ENCODE results near the gene PCDHGA6.
"Not testable (repeated sequence)": the region's sequence is repeated elsewhere in the genome, so short reads cannot be mapped to it uniquely, and the experiment has no call there.

The PCDHGA6 gene

DNA sequence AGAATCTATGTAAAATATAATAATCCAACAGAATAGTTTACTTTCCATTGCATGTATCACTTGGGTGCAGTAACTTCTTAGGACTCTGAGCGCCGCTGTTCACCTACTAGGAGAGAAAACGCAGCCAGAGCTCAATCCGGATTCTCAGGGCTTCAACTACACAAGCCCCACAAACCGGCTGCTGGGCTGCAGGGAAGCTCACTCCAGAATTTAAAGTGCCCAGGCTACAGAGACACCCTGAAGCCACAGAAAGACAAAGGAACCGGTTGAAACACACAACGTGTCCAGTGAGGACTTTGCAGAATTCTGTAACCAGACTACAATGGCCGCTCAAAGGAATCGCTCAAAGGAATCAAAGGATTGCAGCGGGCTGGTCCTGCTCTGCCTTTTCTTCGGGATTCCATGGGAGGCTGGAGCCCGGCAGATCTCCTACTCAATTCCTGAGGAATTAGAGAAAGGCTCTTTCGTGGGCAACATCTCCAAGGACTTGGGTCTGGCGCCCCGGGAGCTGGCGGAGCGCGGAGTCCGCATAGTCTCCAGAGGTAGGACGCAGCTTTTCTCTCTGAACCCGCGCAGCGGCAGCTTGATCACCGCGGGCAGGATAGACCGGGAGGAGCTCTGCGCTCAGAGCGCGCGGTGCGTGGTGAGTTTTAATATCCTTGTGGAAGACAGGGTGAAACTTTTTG is 39.3 kb downstream of the PCDHGA6 start, which contains the start of gene PCDHGA10:
Gene PCDHGA10 (plus strand): TSS at position 134 of the 686 bp plus-strand sequence. CDS start 189 bp downstream, at position 323.
- Histone ChIP-seq H3K36me3 (ENCODE audit: insufficient read depth) (no peaks in the 10 kb centered on the region), H3K27ac (no peak within 1 kb of the TSS), H4K20me1 (ENCODE audit: insufficient read depth) (no peaks in the 10 kb centered on the region), H3K4me2 (no peak within 1 kb of the TSS), H3K4me1 (ENCODE audit: low read depth, poor library complexity, severe bottlenecking) (no peaks in the 10 kb centered on the region), H2AFZ (ENCODE audit: low read depth) (no peak within 1 kb of the TSS), H3K27me3 (ENCODE audit: insufficient read depth, low read depth) (no peaks in the 10 kb centered on the region), H3K9ac (no peak within 1 kb of the TSS), H3K79me2 (ENCODE audit: insufficient read depth, low read depth) (no peaks in the 10 kb centered on the region), H3K4me3 (IDR thresholded peaks at IDR 0.05; ENCODE audit: insufficient read depth, low read depth, low read length) (no peak within 1 kb of the TSS)
- TF ChIP-seq, protein P1, sequence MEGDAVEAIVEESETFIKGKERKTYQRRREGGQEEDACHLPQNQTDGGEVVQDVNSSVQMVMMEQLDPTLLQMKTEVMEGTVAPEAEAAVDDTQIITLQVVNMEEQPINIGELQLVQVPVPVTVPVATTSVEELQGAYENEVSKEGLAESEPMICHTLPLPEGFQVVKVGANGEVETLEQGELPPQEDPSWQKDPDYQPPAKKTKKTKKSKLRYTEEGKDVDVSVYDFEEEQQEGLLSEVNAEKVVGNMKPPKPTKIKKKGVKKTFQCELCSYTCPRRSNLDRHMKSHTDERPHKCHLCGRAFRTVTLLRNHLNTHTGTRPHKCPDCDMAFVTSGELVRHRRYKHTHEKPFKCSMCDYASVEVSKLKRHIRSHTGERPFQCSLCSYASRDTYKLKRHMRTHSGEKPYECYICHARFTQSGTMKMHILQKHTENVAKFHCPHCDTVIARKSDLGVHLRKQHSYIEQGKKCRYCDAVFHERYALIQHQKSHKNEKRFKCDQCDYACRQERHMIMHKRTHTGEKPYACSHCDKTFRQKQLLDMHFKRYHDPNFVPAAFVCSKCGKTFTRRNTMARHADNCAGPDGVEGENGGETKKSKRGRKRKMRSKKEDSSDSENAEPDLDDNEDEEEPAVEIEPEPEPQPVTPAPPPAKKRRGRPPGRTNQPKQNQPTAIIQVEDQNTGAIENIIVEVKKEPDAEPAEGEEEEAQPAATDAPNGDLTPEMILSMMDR (conservative IDR thresholded peaks at IDR 0.05; ENCODE audit: low read depth, low read length) = no peak

DNA sequence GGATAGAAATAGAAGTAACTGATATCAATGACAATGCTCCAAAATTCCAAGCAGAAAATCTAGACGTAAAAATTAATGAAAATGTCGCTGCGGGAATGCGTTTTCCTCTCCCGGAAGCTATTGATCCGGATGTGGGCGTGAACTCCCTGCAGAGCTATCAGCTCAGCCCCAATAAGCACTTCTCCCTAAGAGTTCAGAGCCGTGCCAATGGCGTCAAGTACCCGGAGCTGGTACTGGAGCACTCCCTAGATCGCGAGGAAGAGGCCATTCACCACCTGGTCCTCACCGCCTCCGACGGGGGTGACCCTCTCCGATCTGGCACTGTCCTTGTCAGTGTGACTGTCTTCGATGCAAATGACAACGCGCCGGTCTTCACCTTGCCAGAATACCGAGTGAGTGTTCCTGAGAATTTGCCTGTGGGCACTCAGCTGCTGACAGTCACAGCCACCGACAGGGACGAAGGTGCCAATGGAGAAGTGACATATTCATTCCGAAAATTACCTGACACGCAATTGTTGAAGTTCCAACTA is 39.9 kb downstream of the PCDHGA6 start:
- H3K4me3 ChIP-seq (IDR thresholded peaks at IDR 0.05; ENCODE audit: insufficient read depth, low read depth, low read length) = no peak overlapping the region
- no peak overlapping the region for H3K4me2 ChIP-seq

DNA sequence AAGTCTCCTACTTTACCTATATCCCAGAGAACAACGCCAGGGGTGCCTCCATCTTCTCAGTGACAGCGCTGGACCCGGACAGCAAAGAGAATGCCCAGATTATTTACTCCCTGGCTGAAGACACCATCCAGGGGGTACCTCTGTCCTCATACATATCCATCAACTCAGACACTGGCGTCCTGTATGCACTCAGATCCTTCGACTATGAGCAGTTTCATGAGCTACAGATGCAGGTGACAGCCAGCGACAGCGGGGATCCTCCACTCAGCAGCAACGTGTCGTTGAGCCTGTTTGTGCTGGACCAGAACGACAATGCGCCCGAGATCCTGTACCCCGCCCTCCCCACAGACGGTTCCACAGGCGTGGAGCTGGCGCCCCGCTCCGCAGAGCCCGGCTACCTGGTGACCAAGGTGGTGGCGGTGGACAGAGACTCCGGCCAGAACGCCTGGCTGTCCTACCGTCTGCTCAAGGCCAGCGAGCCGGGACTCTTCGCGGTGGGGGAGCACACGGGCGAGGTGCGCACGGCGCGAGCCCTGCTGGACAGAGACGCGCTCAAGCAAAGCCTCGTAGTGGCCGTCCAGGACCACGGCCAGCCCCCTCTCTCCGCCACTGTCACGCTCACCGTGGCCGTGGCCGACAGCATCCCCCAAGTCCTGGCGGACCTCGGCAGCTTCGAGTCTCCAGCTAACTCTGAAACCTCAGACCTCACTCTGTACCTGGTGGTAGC is 41.0 kb downstream of the PCDHGA6 start:
- H3K9ac ChIP-seq; H3K4me1 ChIP-seq (ENCODE audit: low read depth, poor library complexity, severe bottlenecking); H3K79me2 ChIP-seq (ENCODE audit: insufficient read depth, low read depth); H3K27me3 ChIP-seq (ENCODE audit: insufficient read depth, low read depth); H3K4me2 ChIP-seq; H3K36me3 ChIP-seq (ENCODE audit: insufficient read depth); H3K4me3 ChIP-seq (IDR thresholded peaks at IDR 0.05; ENCODE audit: insufficient read depth, low read depth, low read length); H4K20me1 ChIP-seq (ENCODE audit: insufficient read depth); H2AFZ ChIP-seq (ENCODE audit: low read depth); H3K27ac ChIP-seq: not testable (repeated sequence)

More for the DNA sequence above, 39.9 kb downstream of the PCDHGA6 start:
- Histone ChIP-seq H4K20me1 (ENCODE audit: insufficient read depth) (no peaks in the 10 kb centered on the region), H3K4me1 (ENCODE audit: low read depth, poor library complexity, severe bottlenecking) (no peaks in the 10 kb centered on the region), H3K27me3 (ENCODE audit: insufficient read depth, low read depth) (no peaks in the 10 kb centered on the region), H3K9ac (no peak overlapping the region), H2AFZ (ENCODE audit: low read depth) (no peak overlapping the region), H3K36me3 (ENCODE audit: insufficient read depth) (no peaks in the 10 kb centered on the region), H3K79me2 (ENCODE audit: insufficient read depth, low read depth) (no peaks in the 10 kb centered on the region), H3K27ac (no peak overlapping the region)
- TF ChIP-seq, protein P1 (conservative IDR thresholded peaks at IDR 0.05; ENCODE audit: low read depth, low read length) = no peak

DNA sequence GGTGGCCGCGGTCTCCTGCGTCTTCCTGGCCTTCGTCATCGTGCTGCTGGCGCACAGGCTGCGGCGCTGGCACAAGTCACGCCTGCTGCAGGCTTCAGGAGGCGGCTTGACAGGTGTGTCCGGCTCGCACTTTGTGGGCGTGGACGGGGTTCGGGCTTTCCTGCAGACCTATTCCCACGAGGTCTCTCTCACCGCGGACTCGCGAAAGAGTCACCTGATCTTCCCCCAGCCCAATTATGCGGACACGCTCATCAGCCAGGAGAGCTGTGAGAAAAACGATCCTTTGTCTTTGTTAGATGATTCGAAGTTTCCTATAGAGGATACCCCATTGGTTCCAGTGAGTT is 41.6 kb downstream of the PCDHGA6 start:
- not testable (repeated sequence) for H3K9ac ChIP-seq; H3K36me3 ChIP-seq (ENCODE audit: insufficient read depth); H3K4me1 ChIP-seq (ENCODE audit: low read depth, poor library complexity, severe bottlenecking); H4K20me1 ChIP-seq (ENCODE audit: insufficient read depth); H3K4me3 ChIP-seq (IDR thresholded peaks at IDR 0.05; ENCODE audit: insufficient read depth, low read depth, low read length); H3K27ac ChIP-seq; H3K79me2 ChIP-seq (ENCODE audit: insufficient read depth, low read depth); H3K27me3 ChIP-seq (ENCODE audit: insufficient read depth, low read depth); H3K4me2 ChIP-seq; H2AFZ ChIP-seq (ENCODE audit: low read depth)

DNA sequence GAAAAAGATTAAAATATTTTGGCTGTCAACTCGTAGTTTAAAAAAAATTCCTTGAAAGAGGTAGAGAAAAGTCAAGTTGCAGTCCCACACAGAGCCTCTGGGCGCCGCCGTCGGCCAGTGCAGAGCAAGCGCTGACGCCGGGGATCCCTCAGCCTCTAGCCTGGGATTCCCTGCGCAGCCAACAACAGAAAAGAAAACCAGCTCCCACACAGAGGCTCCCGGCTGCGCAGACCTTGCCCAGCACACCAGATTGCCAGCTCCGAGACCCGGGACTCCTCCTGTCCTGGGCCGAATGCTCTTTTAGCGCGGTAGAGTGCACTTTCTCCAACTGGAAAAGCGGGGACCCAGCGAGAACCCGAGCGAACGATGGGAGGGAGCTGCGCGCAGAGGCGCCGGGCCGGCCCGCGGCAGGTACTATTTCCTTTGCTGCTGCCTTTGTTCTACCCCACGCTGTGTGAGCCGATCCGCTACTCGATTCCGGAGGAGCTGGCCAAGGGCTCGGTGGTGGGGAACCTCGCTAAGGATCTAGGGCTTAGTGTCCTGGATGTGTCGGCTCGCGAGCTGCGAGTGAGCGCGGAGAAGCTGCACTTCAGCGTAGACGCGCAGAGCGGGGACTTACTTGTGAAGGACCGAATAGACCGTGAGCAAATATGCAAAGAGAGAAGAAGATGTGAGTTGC is 43.9 kb downstream of the PCDHGA6 start, which contains the start of gene PCDHGB7:
Gene PCDHGB7 (plus strand): TSS at position 184 of the 679 bp plus-strand sequence. CDS start 183 bp downstream, at position 367.
- H3K36me3 ChIP-seq (ENCODE audit: insufficient read depth); H3K9ac ChIP-seq; H3K27ac ChIP-seq; H3K4me1 ChIP-seq (ENCODE audit: low read depth, poor library complexity, severe bottlenecking); H3K27me3 ChIP-seq (ENCODE audit: insufficient read depth, low read depth); H2AFZ ChIP-seq (ENCODE audit: low read depth); H3K4me3 ChIP-seq (IDR thresholded peaks at IDR 0.05; ENCODE audit: insufficient read depth, low read depth, low read length); H3K79me2 ChIP-seq (ENCODE audit: insufficient read depth, low read depth); H3K4me2 ChIP-seq; H4K20me1 ChIP-seq (ENCODE audit: insufficient read depth): not testable (repeated sequence)

Measured in KMS-11 (cell line).